OCI-M1 (cell line): ENCODE measurements around the gene CD164L2.
A peak's percentile ranks its signal among the peaks of the same experiment; 100 is the strongest.

ENCODE experiments used
- DNase-seq: peaks from one replicate; lab custom pipeline; 2025; lab: John Stamatoyannopoulos, UW

CD164L2 gene

DNA sequence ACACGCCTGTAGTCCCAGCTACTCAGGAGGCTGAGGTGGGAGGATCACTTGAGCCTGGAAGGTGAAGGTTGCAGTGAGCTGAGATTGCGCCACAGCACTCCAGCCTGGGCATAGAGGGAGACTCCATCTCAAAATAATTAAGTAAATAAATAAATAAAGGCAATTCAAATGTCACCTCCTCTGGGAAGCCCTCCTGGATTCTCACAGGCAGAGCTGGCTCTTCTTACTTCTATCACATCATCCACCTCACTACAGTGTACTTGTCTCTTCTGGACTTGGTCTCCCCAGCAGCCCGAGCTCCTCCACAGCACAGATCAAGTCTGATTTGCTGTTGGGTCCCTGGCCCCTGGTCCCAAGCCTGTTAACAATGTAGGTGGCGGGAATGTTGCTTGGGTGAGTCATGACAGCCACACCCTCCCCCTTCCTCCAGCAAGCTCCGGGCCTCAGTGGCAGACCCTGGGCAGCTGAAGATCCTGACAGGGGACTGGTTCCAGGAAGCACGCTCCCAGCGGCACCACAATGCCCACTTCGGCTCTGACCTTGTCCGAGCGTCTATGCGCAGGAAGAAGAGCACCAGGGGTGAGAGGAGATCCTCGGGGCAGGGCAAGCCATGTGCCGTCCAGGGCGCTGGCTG, 36.0 kb downstream of the CD164L2 start:
- no peak for DNase-seq

DNA sequence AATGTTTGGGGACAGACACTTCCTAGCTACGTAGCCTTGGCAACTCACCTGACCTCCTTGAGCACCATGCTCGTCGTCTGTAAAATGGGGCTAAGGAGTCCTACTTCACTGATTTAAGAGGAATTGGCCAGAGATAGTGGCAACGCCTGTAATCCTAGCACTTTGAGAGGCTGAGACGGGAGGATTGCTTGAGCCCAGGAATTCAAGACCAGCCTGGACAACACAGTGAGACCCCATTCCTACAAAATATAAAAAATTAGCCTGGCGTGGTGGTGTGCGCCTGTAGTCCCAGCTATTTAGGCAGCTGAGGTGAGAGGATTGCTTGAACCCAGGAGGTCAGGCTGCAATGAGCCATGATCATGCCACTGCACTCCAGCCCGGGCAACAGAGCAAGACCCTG, 36.8 kb downstream of the CD164L2 start:
- no peak for DNase-seq

DNA sequence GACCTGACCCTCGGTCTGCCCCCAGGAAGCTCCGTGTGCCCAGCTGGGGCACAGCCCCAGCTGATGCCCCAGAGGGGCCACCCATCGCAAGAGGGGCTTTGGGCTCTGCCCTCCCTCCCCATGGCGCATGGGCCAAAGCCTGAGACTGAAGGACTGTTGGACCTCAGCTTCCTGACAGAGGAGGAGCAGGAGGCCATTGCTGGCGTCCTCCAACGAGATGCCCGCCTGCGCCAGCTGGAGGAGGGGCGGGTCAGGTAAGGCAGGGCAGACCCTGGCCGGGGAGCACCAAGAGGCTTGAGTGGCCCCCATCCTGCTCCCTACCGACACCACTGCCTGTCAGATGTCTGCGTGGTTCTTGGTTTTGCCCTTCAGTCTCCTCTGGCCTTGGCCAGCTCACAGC, 37.9 kb downstream of the CD164L2 start:
- DNase-seq, result no peak

DNA sequence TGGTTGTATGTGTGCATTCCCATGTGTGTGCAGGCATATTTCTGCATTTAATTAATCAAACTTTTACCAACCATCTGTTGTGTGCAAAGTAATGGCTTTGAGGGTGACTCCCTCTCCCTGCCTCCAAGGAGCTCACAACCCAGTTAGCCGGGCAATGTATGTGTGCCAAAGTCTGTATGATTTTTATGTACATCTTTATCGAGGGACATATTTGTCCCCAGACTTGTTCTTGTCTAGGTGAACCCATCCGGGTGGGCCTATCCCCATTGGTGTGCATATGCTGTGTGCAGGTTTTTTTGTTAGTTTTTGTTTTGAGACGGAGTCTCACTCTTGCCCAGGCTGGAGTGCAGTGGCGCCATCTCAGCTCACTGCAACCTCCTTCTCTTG, 39.5 kb downstream of the CD164L2 start:
- DNase-seq, result no peak

DNA sequence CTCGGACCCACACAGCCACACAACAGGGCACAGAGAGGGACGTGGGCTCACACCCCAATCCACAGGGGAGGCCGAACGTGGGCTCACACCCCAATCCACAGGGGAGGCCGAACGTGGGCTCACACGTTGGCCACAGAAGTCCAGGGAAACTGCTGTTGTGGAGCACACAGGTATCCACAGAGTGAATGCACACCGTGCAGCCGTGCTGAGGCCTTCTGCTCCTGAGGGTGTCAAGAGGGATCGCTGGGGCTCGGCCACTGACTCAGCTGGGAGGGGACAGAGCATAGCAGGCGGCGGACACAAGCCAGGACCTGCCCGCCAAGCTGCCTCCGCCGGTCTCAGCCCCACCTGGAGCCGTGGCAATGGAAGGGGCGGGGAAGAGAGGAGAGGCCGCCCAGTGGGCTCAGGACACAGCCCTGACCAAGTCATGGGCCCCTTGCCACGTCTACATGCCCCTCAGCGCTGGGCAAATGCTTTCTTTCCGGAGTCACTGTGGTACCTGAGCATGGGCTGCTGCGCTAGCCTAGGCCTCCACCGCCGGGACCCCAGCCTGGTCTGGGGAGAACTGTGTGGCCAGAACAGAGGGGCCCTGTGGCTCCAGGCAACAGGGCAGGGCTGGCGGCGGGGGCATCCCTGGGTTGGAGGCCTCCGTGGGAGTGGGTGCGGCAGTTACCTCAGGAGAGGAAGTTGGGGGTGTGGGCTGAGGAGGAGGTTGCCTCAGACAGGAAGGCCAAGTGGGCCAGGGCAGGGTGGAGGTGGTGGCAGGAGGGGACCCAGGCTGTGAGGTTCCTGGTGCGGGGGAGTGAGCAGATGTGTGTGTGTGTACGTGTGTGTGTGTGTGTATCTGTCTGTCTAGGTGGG, 40.1 kb downstream of the CD164L2 start:
- peak; percentile 56 for DNase-seq

DNA sequence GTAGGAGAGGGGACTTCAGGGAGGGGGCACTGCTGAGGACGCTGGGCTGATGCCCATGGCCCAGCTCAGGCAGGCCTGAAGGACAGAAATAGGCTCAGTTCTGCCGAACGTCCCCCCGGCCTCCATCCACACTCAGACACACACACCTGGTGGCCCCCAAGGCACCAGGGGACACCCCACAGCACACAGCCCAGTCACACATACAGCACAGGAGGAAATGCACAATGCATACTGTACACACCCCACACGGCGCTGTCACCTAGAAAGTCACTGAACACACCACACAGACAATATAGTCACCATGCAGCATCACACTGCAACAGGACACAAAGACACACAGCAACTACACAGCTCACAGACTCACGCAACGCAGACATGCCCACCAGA, 40.7 kb downstream of the CD164L2 start:
- no peak for DNase-seq

DNA sequence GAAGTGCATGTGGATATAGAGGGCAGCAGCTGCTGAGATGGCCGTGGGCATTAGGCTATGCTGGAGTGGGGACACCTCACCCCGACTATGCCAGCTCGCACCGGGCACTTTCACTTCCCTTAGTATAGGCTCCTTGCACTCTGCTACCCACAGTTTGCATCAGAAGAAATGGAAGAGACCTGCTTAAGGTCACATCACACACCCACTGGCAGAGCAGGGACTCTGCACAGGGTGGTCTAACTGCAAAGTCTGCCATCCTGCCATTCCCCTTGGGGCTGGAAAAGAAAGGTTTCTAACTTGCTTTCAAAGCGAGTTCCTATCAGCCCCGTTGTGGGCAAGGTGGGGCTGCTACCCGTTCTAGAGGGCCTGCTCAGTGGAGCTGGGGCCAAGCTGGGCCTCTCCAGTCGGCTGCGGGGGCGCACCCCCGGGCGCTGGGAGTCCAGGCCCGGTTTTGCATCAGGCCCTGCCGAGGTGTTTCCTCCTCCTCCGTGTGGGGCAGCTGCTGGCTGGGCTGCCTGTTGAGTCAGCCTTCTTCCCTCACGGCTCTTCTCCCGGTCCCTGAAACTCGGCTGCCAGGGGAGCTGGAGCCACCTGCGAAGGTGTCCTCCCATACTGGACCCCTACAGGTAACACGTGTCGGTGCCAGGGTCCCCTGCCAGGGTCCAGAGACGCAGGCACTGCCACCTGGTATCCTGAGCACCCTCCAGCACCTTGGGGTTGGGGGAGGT, 41.4 kb downstream of the CD164L2 start, which contains the start of gene SYTL1:
Gene SYTL1, plus strand, starts transcription at position 498 of the 728 bp plus-strand sequence. CDS start 3,313 bp downstream, outside the sequence.
- peak; percentile 74 for DNase-seq

DNA sequence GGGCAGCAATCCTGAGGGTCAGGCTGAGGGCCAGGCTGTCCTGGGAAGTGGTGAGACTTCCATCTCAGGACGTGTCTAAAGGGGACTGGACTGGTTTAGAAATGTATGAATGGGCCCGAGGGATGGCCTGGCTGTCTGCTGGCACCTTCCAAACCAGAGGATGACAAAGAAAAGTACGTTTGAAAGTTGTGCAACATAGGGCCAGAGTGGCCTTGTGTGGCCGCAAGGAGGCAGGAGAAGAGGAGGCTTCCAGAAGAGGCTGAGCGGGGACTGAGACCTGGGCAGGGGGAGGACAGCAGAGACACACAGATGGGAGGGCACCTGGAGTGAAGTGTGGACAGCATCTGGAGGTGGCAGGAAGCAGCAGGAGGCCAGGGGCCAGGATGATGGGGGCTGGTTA, 43.9 kb downstream of the CD164L2 start:
- no peak for DNase-seq

DNA sequence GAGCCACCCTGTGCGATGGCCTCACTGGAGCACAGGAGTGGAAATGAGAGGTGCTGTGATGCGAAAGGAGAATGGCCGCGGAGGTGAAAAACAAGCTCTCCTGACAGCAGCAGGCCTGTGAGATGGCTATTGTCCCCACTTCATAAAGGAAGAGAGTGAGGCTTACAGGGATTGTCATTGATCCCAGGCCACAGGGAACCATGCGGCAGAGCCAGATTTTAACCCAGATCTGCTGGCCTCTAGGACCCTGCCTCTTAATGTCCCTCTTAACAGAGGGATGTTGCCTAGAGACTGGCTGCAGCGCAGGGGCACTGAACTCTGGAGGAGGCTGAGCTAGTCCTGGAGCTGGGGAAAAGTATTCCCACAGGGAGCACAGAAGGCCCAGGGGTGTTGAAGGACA, 44.4 kb downstream of the CD164L2 start:
- no peak for DNase-seq

DNA sequence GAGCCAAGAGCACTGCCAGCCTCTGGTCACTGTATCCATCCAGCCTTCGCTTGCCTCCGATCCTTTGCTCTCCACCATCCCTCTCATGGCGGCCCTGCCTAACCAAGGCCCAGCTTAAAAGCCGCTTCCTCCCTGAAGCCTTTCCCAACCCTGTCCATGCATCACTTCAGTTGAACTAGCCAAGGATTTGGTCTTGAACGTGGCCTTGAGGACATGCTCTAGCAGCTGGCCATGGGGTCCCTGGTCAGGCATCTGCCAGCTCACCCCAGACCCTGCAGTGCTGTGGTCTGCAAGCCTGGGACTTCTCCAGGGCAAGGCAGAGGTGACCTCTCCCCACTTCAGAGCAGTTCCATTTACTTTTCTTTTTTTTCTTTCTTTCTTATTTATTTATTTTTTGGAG, 46.4 kb downstream of the CD164L2 start:
- DNase-seq, result no peak

DNA sequence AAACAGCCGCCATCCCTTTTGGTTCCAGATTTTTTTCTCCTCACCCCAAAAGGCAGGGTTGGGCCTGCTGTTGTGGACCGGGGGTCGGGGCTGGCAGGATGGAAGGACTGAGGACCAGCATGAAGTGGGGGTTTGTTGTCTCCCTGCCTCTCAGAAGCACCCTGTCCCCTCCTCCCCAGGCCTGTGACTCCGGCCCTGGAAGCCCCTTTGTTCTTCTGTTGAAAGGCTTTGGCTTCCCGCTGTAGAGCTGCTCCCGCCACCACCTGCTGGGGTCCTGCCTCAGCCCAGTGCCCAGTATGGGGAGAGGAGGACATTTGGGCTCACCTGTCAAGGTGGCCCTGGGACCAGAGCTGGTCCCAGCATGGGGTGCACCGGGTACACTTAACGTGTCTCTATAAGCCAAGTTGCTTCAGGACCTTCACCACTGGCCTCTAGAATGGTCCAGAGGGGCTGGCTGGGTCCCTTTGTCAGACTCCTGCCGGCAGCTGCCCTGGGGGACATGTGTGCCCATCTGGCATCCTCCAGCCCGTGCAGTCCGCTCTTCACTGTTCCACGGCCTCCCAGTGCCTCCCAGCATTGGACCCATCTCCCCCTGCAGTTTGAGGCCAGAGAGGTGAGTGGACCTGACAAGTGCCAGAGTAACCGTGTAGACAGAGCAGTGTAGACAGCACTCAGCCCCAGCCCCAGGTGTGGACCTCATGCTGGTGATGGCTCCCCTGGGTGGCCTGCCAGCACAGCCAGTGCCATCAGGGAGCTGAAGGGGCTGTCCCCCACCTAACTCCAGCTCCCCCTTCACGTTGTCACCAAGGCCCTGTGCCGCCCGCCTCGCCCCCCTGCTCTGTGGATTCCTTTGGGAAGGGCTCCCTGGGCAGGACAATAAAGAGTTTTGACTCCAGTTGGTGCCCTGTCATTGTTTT, 47.4 kb downstream of the CD164L2 start:
- no peak for DNase-seq

DNA sequence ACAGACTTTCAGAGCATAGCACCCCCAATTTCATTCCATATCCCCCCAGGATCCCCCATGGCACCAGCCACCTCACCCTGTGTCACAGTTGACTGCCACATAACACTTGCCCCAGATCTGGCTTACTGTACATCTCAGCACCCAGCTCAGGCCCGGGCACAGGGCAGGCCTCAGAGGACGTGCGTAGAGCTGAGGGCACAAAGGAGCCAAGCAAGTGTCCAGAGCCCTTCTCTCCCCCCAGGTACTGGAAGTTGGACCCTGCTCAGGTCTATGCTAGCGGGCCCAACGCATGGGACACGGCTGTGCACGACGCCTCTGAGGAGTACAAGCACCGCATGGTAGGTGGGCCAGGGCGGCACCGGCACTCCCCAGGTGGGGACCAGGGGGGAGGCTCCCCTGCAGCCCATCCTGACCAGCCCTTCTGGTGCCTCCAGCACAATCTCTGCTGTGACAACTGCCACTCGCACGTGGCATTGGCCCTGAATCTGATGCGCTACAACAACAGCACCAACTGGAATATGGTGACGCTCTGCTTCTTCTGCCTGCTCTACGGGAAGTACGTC, 49.3 kb downstream of the CD164L2 start:
- DNase-seq, result no peak

DNA sequence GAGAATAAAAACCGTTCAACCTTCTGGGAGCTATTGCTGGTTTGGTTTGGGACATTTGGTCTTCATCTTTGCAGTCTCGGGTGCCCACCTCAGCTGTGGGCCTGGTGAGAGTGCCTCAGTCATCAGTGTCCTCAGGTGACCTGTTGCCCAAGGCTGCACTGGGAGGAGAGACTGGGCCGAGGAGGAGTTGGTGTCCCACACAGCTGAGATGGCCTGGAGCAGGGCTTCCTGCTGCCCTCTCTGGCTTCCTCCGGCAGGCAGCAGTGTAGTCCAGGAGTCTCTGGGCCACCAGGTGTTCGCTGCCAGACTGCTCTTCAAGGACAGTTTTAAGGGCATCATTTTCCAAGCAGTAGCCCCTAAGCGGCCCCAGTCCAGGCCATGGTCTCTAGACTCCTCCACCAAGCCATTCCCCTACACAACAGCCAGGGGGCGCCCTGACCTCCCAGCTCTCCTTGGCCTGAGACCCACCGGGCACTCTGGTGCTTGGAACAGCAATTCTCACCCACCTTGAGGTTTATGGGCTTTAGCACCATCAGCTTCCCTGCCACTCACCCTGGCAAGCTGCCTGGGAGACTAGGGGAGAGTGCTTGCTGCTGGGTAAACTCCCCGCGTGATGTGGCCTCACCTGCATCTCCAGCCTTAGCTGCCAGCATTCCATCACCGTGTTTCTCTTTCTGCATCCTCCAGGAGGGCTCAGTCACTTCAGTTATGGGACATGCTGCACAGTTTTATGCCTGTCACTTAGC, 50.4 kb downstream of the CD164L2 start:
- DNase-seq, result peak; percentile 36

DNA sequence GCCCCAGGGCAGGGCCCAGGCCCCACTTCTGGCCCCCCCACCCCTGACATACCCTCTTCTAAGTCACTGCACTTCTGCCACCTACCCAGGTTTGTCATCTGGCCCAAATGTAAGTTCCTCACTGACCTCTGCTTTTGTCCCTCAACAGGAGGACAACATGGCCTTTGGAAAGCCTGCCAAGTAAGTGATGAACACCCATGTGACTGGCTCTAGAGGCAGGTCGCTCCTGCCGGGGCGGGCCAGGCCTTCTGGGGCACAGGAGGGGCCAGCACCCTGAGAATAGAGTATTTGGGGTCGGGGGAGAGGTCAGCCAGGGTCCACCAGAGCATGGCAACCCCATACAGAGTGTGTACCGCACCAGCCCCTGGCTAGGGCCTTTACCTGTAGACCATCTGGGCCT, 51.2 kb downstream of the CD164L2 start:
- no peak for DNase-seq

DNA sequence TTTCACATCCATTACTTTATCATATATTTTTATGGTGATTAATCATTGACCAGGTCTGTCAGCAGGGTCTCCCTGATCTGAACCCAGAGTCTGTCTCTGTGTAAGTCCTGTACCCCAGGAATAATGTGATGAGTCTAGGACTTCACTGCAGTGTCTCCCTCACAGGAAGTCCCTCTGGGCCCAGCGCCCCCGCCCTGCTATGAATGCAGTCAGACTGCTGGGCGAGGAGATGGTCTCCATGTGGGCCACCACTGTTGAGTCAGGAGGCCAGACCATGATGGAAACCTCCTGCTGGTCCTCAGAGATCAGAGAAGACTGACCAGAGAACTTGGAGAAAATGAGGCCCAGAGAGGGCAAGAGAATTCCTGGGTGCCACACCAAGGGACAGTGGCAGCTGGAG, 51.7 kb downstream of the CD164L2 start:
- DNase-seq, result no peak

DNA sequence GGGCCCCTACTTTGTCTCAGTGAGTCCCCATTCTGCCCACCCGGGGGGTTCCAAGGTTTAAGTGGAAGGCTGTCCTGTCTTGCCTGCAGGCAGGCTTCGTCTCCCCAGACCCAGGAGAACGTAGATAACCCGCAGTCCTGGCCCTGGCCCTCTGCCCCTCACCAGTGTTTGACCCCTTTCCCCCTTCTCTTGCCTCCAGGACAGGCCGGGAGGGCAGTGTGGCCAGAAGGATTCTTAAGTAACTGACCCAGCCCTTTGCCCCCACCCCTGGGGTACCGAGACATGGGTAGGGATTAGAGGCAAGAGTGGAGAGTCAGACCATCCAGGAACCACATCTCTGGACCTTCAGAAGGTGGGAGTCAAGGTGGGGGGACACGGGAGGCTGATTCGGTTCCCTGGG, 52.3 kb downstream of the CD164L2 start:
- DNase-seq, result no peak
